BLaER1 treated with 17β-estradiol and CSF1 and Interleukin-3, amounts not matched to agents 10 nM and 100 nM (cell line): ENCODE data around the gene KLHL42.

ENCODE experiments used
- H3K27ac ChIP-seq, 11 experiments: shearing (Covaris generic); formaldehyde crosslinking; 2 replicates each; pipeline ENCODE4 v1.8.1; 2022
- H3K27me3 ChIP-seq, 11 experiments: shearing (Covaris generic); formaldehyde crosslinking; 2 replicates each; pipeline ENCODE4 v1.8.1; 2022
- H3K36me3 ChIP-seq, 11 experiments: shearing (Covaris generic); formaldehyde crosslinking; 2 replicates each; pipeline ENCODE4 v1.8.1; 2022
- H3K4me1 ChIP-seq, 10 experiments: shearing (Covaris generic); formaldehyde crosslinking; 2 replicates each; pipeline ENCODE4 v1.8.1; 2022
- H3K4me2 ChIP-seq, 11 experiments: shearing (Covaris generic); formaldehyde crosslinking; 2 replicates each; pipeline ENCODE4 v1.8.1; 2022
- H3K4me3 ChIP-seq, 10 experiments: shearing (Covaris generic); formaldehyde crosslinking; 2 replicates each; pipeline ENCODE4 v1.8.1; 2022
- H3K9ac ChIP-seq, 11 experiments: shearing (Covaris generic); formaldehyde crosslinking; 2 replicates each; pipeline ENCODE4 v1.8.1; 2022
- H3K9me3 ChIP-seq, 11 experiments: shearing (Covaris generic); formaldehyde crosslinking; replicated peaks in 1 of 11; 2 replicates each; pipeline ENCODE4 v1.8.1; 2022
- H4K20me1 ChIP-seq, 11 experiments: shearing (Covaris generic); formaldehyde crosslinking; 2 replicates each; pipeline ENCODE4 v1.8.1; 2022
- Cebpa-rat ChIP-seq, 11 experiments: shearing (Covaris generic); IDR thresholded peaks; 2 replicates each; pipeline ENCODE4 v1.8.1; 2022

KLHL42 gene

GRCh38 chr12:27806259-27806658 is 26.2 kb downstream of the KLHL42 start:
- H3K4me2 ChIP-seq = no peak overlapping the region
- H3K36me3 ChIP-seq = peaks cover 0 to 7% (median 4%) of the 10 kb centered on the region in 11 experiments; a peak in 9 of 22 replicates
- H3K27ac ChIP-seq = no peak overlapping the region
- H3K27me3 ChIP-seq = no peaks in the 10 kb centered on the region
- peaks cover 11 to 15% (median 13%) of the 10 kb centered on the region in 10 experiments; a peak in 19 of 20 replicates for H3K4me1 ChIP-seq
- TF ChIP-seq Cebpa-rat (IDR thresholded peaks at IDR 0.05) = no peak
- no peaks in the 10 kb centered on the region; a peak in 1 of 22 replicates for H4K20me1 ChIP-seq
- H3K9ac ChIP-seq = no peak overlapping the region
- no peaks in the 10 kb centered on the region for H3K9me3 ChIP-seq
- no peak overlapping the region for H3K4me3 ChIP-seq

GRCh38 chr12:27807063-27807703 is 27.1 kb downstream of the KLHL42 start:
- Histone ChIP-seq H3K27ac (no peak overlapping the region), H3K4me3 (no peak overlapping the region), H3K4me1 (peaks cover 11 to 15% (median 13%) of the 10 kb centered on the region in 10 experiments; a peak in 19 of 20 replicates), H3K9ac (no peak overlapping the region), H3K27me3 (no peaks in the 10 kb centered on the region), H3K4me2 (no peak overlapping the region), H4K20me1 (no peaks in the 10 kb centered on the region), H3K36me3 (no peaks in the 10 kb centered on the region), H3K9me3 (no peaks in the 10 kb centered on the region)
- no peak for TF ChIP-seq Cebpa-rat (IDR thresholded peaks at IDR 0.05)

GRCh38 chr12:27808841-27809240 is 28.8 kb downstream of the KLHL42 start:
- Histone ChIP-seq H3K4me2 (no peak overlapping the region), H3K36me3 (no peaks in the 10 kb centered on the region), H3K4me1 (peaks cover 8 to 11% (median 9%) of the 10 kb centered on the region in 10 experiments; a peak in 19 of 20 replicates), H3K27me3 (no peaks in the 10 kb centered on the region), H3K9ac (no peak overlapping the region), H3K27ac (no peak overlapping the region), H3K4me3 (no peak overlapping the region), H4K20me1 (no peaks in the 10 kb centered on the region), H3K9me3 (no peaks in the 10 kb centered on the region)
- no peak for TF ChIP-seq Cebpa-rat (IDR thresholded peaks at IDR 0.05)

- Histone ChIP-seq H4K20me1 (no peaks in the 10 kb centered on the region), H3K27me3 (no peaks in the 10 kb centered on the region), H3K9ac (no peak overlapping the region), H3K4me1 (0 out of 20 replicates have a peak, but pooled peaks cover 0 to 4% (median 0%) of the 10 kb centered on the region in 10 experiments), H3K9me3 (no peaks in the 10 kb centered on the region), H3K4me2 (no peak overlapping the region), H3K36me3 (no peaks in the 10 kb centered on the region), H3K27ac (no peak overlapping the region), H3K4me3 (no peak overlapping the region)
- TF ChIP-seq Cebpa-rat (IDR thresholded peaks at IDR 0.05) = no peak
Measured at GRCh38 chr12:27810756-27811155, 30.7 kb downstream of the KLHL42 start.

- H3K9ac ChIP-seq = no peak overlapping the region
- H3K4me2 ChIP-seq = no peak overlapping the region
- no peaks in the 10 kb centered on the region for H3K9me3 ChIP-seq
- TF ChIP-seq Cebpa-rat (IDR thresholded peaks at IDR 0.05) = no peak
- no peaks in the 10 kb centered on the region for H4K20me1 ChIP-seq
- H3K27me3 ChIP-seq = no peaks in the 10 kb centered on the region
- no peaks in the 10 kb centered on the region for H3K4me1 ChIP-seq
- H3K4me3 ChIP-seq = no peak overlapping the region
- H3K27ac ChIP-seq = no peak overlapping the region
- H3K36me3 ChIP-seq = no peaks in the 10 kb centered on the region
Measured at GRCh38 chr12:27812502-27812901, 32.5 kb downstream of the KLHL42 start.

- Histone ChIP-seq H3K9ac (no peak overlapping the region), H3K27ac (no peak overlapping the region), H3K4me2 (no peak overlapping the region), H4K20me1 (no peaks in the 10 kb centered on the region), H3K4me1 (no peaks in the 10 kb centered on the region), H3K9me3 (no peaks in the 10 kb centered on the region), H3K4me3 (no peak overlapping the region), H3K27me3 (no peaks in the 10 kb centered on the region), H3K36me3 (no peaks in the 10 kb centered on the region)
- no peak for TF ChIP-seq Cebpa-rat (IDR thresholded peaks at IDR 0.05)
Measured at GRCh38 chr12:27814411-27814810, 34.4 kb downstream of the KLHL42 start.

GRCh38 chr12:27814851-27815591 is 35.0 kb downstream of the KLHL42 start:
- Histone ChIP-seq H3K4me3 (no peak overlapping the region), H4K20me1 (no peaks in the 10 kb centered on the region), H3K9ac (no peak overlapping the region), H3K9me3 (no peaks in the 10 kb centered on the region), H3K27ac (no peak overlapping the region), H3K4me1 (no peaks in the 10 kb centered on the region), H3K4me2 (no peak overlapping the region), H3K36me3 (no peaks in the 10 kb centered on the region), H3K27me3 (no peaks in the 10 kb centered on the region)
- TF ChIP-seq Cebpa-rat (IDR thresholded peaks at IDR 0.05) = no peak

- Histone ChIP-seq H4K20me1 (no peaks in the 10 kb centered on the region), H3K4me3 (no peak overlapping the region), H3K4me2 (no peak overlapping the region), H3K9me3 (no peaks in the 10 kb centered on the region), H3K9ac (no peak overlapping the region), H3K27ac (no peak overlapping the region), H3K4me1 (peaks cover 0 to 9% (median 5%) of the 10 kb centered on the region in 10 experiments; a peak in 8 of 20 replicates), H3K36me3 (no peaks in the 10 kb centered on the region), H3K27me3 (no peaks in the 10 kb centered on the region)
- TF ChIP-seq Cebpa-rat (IDR thresholded peaks at IDR 0.05) = no peak
Measured at GRCh38 chr12:27817766-27818165, 37.7 kb downstream of the KLHL42 start.

- TF ChIP-seq Cebpa-rat (IDR thresholded peaks at IDR 0.05) = no peak
- Histone ChIP-seq H3K27me3 (no peaks in the 10 kb centered on the region), H3K4me2 (no peak overlapping the region), H3K27ac (no peak overlapping the region), H3K4me1 (peaks cover 0 to 9% (median 5%) of the 10 kb centered on the region in 10 experiments; a peak in 8 of 20 replicates), H3K36me3 (no peaks in the 10 kb centered on the region), H4K20me1 (no peaks in the 10 kb centered on the region), H3K9me3 (no peaks in the 10 kb centered on the region), H3K9ac (no peak overlapping the region), H3K4me3 (no peak overlapping the region)
Measured at GRCh38 chr12:27818401-27818918, 38.4 kb downstream of the KLHL42 start.
